Measurements from ENCODE around the gene TRAM2. TPM values are rescaled to one million over a fixed set of nuclear protein-coding genes. Genes with fewer than 3 reads are reported as not detected.

Gene TRAM2
- total and polyA plus RNA-seq, 9 of the 15 experiments (the other 6 are each of a cell fraction or from before 2014, with no cell fraction given) = 2.6 to 13.3 (median 8.9) TPM

DNA sequence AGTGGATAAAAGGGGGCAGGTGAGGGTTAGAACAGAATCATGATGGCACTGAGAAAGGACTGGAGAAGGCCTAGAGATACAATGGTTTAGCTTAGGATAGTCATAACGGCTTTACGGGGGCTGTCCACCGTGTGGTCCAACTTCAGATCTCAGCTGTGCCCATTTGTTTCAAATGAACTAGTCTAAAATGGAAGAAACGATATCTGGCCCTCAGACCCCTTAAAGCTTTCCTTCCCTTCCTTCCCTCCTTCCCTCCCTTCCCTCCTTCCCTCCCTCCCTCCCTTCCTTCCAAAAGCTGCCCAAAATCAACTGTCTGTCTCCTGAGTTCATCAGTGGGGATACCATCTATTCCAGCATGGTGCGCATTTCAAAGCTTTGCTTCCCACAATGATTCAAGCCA is 27.9 kb downstream of the TRAM2 start (continued):
- TF ChIP-seq ZNF644 (tag; IDR thresholded peaks at IDR 0.05; ENCODE audit: low read depth) (no peak), FOXA3 (CRISPR knock-in tag; conservative IDR thresholded peaks at IDR 0.05 in 1 of 2, IDR thresholded peaks at IDR 0.05 in 1 of 2) (no peak), SNAPC5 (CRISPR knock-in tag; IDR thresholded peaks at IDR 0.05) (no peak), EGR1 (conservative IDR thresholded peaks at IDR 0.05) (no peak), SP1 (CRISPR knock-in tag; IDR thresholded peaks at IDR 0.05) (no peak), GABPA (tag; conservative IDR thresholded peaks at IDR 0.05; ENCODE audit: low read depth) (no peak), ZNF121 (CRISPR knock-in tag; conservative IDR thresholded peaks at IDR 0.05) (no peak)

DNA sequence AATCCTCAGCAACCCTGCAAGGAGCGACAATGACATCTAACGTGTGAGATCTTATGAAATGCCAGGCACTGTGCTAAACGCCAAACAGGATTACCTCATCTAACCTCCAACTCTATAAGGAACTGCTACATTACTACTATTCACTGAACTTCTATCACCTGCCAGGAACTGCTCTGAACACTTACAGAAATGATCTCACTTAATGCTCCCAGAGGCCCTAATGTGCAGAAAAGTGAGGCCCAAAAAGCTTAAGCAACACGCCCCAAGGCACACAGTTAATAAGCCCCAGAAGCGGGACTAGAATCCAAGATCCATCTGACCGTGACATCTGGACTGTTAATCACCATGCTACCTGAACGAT is 28.5 kb downstream of the TRAM2 start:
- no TSS peak for BruUV-seq (replicated peaks)
- POLR2A ChIA-PET = interaction anchor here (0.9 kb wide), 1 partner anchor 24 kb away, joined by 3 read pairs; no protein-coding TSS in a partner anchor
- in situ Hi-C loops (cut with MboI) = no loop called here
- TF ChIP-seq SLC30A9 (CRISPR knock-in tag; IDR thresholded peaks at IDR 0.05) (no peak), POLR2H (tag; IDR thresholded peaks at IDR 0.05; ENCODE audit: low read depth) (no peak)
- TF ChIP-seq, protein P1, sequence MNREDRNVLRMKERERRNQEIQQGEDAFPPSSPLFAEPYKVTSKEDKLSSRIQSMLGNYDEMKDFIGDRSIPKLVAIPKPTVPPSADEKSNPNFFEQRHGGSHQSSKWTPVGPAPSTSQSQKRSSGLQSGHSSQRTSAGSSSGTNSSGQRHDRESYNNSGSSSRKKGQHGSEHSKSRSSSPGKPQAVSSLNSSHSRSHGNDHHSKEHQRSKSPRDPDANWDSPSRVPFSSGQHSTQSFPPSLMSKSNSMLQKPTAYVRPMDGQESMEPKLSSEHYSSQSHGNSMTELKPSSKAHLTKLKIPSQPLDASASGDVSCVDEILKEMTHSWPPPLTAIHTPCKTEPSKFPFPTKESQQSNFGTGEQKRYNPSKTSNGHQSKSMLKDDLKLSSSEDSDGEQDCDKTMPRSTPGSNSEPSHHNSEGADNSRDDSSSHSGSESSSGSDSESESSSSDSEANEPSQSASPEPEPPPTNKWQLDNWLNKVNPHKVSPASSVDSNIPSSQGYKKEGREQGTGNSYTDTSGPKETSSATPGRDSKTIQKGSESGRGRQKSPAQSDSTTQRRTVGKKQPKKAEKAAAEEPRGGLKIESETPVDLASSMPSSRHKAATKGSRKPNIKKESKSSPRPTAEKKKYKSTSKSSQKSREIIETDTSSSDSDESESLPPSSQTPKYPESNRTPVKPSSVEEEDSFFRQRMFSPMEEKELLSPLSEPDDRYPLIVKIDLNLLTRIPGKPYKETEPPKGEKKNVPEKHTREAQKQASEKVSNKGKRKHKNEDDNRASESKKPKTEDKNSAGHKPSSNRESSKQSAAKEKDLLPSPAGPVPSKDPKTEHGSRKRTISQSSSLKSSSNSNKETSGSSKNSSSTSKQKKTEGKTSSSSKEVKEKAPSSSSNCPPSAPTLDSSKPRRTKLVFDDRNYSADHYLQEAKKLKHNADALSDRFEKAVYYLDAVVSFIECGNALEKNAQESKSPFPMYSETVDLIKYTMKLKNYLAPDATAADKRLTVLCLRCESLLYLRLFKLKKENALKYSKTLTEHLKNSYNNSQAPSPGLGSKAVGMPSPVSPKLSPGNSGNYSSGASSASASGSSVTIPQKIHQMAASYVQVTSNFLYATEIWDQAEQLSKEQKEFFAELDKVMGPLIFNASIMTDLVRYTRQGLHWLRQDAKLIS (CRISPR knock-in tag; IDR thresholded peaks at IDR 0.05) = no peak
- TF ChIP-seq, protein P2, sequence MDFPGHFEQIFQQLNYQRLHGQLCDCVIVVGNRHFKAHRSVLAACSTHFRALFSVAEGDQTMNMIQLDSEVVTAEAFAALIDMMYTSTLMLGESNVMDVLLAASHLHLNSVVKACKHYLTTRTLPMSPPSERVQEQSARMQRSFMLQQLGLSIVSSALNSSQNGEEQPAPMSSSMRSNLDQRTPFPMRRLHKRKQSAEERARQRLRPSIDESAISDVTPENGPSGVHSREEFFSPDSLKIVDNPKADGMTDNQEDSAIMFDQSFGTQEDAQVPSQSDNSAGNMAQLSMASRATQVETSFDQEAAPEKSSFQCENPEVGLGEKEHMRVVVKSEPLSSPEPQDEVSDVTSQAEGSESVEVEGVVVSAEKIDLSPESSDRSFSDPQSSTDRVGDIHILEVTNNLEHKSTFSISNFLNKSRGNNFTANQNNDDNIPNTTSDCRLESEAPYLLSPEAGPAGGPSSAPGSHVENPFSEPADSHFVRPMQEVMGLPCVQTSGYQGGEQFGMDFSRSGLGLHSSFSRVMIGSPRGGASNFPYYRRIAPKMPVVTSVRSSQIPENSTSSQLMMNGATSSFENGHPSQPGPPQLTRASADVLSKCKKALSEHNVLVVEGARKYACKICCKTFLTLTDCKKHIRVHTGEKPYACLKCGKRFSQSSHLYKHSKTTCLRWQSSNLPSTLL (IDR thresholded peaks at IDR 0.05) = no peak
- TF ChIP-seq, protein P3, sequence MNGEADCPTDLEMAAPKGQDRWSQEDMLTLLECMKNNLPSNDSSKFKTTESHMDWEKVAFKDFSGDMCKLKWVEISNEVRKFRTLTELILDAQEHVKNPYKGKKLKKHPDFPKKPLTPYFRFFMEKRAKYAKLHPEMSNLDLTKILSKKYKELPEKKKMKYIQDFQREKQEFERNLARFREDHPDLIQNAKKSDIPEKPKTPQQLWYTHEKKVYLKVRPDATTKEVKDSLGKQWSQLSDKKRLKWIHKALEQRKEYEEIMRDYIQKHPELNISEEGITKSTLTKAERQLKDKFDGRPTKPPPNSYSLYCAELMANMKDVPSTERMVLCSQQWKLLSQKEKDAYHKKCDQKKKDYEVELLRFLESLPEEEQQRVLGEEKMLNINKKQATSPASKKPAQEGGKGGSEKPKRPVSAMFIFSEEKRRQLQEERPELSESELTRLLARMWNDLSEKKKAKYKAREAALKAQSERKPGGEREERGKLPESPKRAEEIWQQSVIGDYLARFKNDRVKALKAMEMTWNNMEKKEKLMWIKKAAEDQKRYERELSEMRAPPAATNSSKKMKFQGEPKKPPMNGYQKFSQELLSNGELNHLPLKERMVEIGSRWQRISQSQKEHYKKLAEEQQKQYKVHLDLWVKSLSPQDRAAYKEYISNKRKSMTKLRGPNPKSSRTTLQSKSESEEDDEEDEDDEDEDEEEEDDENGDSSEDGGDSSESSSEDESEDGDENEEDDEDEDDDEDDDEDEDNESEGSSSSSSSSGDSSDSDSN (IDR thresholded peaks at IDR 0.05; ENCODE audit: borderline replicate concordance in 1 of 2, low read depth in 2 of 2, low read length in 2 of 2) = no peak

More for the DNA sequence above, 28.5 kb downstream of the TRAM2 start:
- H3K27me3 ChIP-seq (ENCODE audit: control insufficient read depth in 2 of 2, insufficient read depth in 2 of 2, low read length in 2 of 2) = no peaks in the 10 kb centered on the region
- no peaks in the 10 kb centered on the region for H3K9me1 ChIP-seq (ENCODE audit: control insufficient read depth, insufficient read depth, low read length)
- H3K27ac ChIP-seq (ENCODE audit: extremely low read depth, low read depth, low read length) = no peak overlapping the region
- peaks cover 6 to 17% of the 10 kb centered on the region in 2 experiments; a peak in 4 of 5 replicates for H3K4me1 ChIP-seq (replicated peaks in 1 of 2; ENCODE audit: control insufficient read depth in 2 of 2, insufficient read depth in 2 of 2, low read length in 2 of 2)
- WGBS (ENCODE audit: insufficient coverage, low coverage, missing lambda C conversion rate) = 81% methylated on average over 7 of the region's 7 CpGs
- H4K20me1 ChIP-seq (replicated peaks; ENCODE audit: control insufficient read depth, insufficient read depth, low read length) = peaks cover 14% of the 10 kb centered on the region; the same call in 1 of the 2 replicates
- H3K79me2 ChIP-seq (ENCODE audit: control insufficient read depth, insufficient read depth, low read length) = peaks cover 4% of the 10 kb centered on the region; the same call in 1 of the 3 replicates
- H3K4me2 ChIP-seq (ENCODE audit: insufficient read depth, low read length) = no peak overlapping the region
- H2AFZ ChIP-seq (ENCODE audit: low read depth, low read length) = no peak overlapping the region
- ATAC-seq = no peak
- intact Hi-C loops (cut with micrococcal nuclease) = no loop called here
- H3K9me3 ChIP-seq (replicated peaks; ENCODE audit: control insufficient read depth, insufficient read depth, low read depth, low read length) = no peaks in the 10 kb centered on the region
- H3K36me3 ChIP-seq (ENCODE audit: control insufficient read depth, insufficient read depth, low read length) = no peaks in the 10 kb centered on the region; the same call in 1 of the 3 replicates
- FAIRE-seq = no peak
- no peak overlapping the region for H3K9ac ChIP-seq (ENCODE audit: insufficient read depth in 1 of 2, low read depth in 2 of 2, low read length in 2 of 2)
- CTCF ChIA-PET (ENCODE audit: low intra/inter-chr PET ratio) = no interaction called here
- DNase-seq (ENCODE audit: extremely low read depth in 1 of 4, low spot score in 3 of 4) = no peak
- H3K4me3 ChIP-seq = no peak overlapping the region
